Measurements from ENCODE around the gene ATP12A.

DNA sequence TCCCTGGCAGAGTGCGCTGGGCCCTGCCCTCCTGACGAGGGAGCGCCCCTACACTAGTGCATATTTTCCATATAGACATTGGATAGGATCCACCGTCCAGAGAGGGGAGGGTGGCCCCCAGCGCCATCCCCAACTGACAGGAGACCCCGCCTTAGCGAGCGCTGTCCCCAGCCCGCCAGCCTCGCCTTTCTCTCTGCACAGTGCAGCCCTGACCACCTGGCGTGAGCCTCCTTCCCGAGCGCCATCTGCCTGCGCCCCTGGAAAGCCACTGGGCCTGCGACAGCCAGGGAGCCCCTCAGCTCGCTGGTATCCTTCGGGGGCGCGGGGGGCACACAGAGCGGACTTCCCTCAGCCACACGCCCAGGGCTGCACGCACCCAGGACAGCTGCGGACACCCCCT is 42.1 kb upstream of the ATP12A start:
- TF ChIP-seq, protein P1, sequence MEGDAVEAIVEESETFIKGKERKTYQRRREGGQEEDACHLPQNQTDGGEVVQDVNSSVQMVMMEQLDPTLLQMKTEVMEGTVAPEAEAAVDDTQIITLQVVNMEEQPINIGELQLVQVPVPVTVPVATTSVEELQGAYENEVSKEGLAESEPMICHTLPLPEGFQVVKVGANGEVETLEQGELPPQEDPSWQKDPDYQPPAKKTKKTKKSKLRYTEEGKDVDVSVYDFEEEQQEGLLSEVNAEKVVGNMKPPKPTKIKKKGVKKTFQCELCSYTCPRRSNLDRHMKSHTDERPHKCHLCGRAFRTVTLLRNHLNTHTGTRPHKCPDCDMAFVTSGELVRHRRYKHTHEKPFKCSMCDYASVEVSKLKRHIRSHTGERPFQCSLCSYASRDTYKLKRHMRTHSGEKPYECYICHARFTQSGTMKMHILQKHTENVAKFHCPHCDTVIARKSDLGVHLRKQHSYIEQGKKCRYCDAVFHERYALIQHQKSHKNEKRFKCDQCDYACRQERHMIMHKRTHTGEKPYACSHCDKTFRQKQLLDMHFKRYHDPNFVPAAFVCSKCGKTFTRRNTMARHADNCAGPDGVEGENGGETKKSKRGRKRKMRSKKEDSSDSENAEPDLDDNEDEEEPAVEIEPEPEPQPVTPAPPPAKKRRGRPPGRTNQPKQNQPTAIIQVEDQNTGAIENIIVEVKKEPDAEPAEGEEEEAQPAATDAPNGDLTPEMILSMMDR (conservative IDR thresholded peaks at IDR 0.05; ENCODE audit: low read length): no peak
- TF ChIP-seq EZH2phosphoT487 (IDR thresholded peaks at IDR 0.05; ENCODE audit: borderline replicate concordance): no peak
